ENCODE data around the gene ENPEP.
"Not testable (repeated sequence)": the region's sequence is repeated elsewhere in the genome, so short reads cannot be mapped to it uniquely, and the experiment has no call there.

The ENPEP gene

GRCh38 chr4:110484767-110485166, 8.8 kb downstream of the ENPEP start:
- DNase-seq = no peak

- no peak for DNase-seq
Observed at GRCh38 chr4:110485452-110485851, 9.5 kb downstream of the ENPEP start.

GRCh38 chr4:110486256-110486655, 10.3 kb downstream of the ENPEP start:
- no peak for DNase-seq

- not testable (repeated sequence) for DNase-seq
Observed at GRCh38 chr4:110486850-110487249, 10.9 kb downstream of the ENPEP start.

GRCh38 chr4:110487873-110488272, 11.9 kb downstream of the ENPEP start:
- no peak for DNase-seq

GRCh38 chr4:110489901-110490508, 14.1 kb downstream of the ENPEP start:
- DNase-seq = no peak

GRCh38 chr4:110492522-110492921, 16.6 kb downstream of the ENPEP start:
- no peak for DNase-seq

- no peak for DNase-seq
Observed at GRCh38 chr4:110493520-110493919, 17.6 kb downstream of the ENPEP start.

GRCh38 chr4:110498420-110498819, 22.5 kb downstream of the ENPEP start:
- no peak for DNase-seq

- DNase-seq = no peak
Observed at GRCh38 chr4:110499126-110499525, 23.2 kb downstream of the ENPEP start.

- DNase-seq = no peak
Observed at GRCh38 chr4:110501826-110502225, 25.9 kb downstream of the ENPEP start.

- DNase-seq = no peak
Observed at GRCh38 chr4:110503270-110504083, 27.5 kb downstream of the ENPEP start.

GRCh38 chr4:110504084-110504435, 28.1 kb downstream of the ENPEP start:
- no peak for DNase-seq

- DNase-seq = no peak
Observed at GRCh38 chr4:110505440-110505839, 29.5 kb downstream of the ENPEP start.

GRCh38 chr4:110508827-110509710, 33.1 kb downstream of the ENPEP start:
- no peak for DNase-seq

- DNase-seq = no peak
Observed at GRCh38 chr4:110510277-110510676, 34.3 kb downstream of the ENPEP start.

- no peak for DNase-seq
Observed at GRCh38 chr4:110510955-110511544, 35.1 kb downstream of the ENPEP start.

- no peak for DNase-seq
Observed at GRCh38 chr4:110512901-110513300, 36.9 kb downstream of the ENPEP start.

- DNase-seq = no peak
Observed at GRCh38 chr4:110514889-110515479, 39.0 kb downstream of the ENPEP start.

- DNase-seq = no peak
Observed at GRCh38 chr4:110515676-110516075, 39.7 kb downstream of the ENPEP start.

- DNase-seq = peak; percentile 79
Observed at GRCh38 chr4:110516106-110516922, 40.4 kb downstream of the ENPEP start.
